Osteocyte (in vitro differentiated cells): ENCODE data around the gene FAM222B. TPM values are rescaled to one million over a fixed set of nuclear protein-coding genes. Genes with fewer than 3 reads are reported as not detected.
"Not testable (repeated sequence)": the region's sequence is repeated elsewhere in the genome, so short reads cannot be mapped to it uniquely, and the experiment has no call there.

Experiments
- DNase-seq: peaks from one replicate; pipeline ENCODE4 v3.0.0; 2021; ENCODE audit warnings: mixed read lengths; ENCODE audit not compliant: unreplicated experiment; ENCODE audit errors: extremely low spot score
- H3K27ac Mint-ChIP-seq: one replicate; pipeline ENCODE4 v1.8.0; 2021; ENCODE audit warnings: mild to moderate bottlenecking, mixed read lengths; ENCODE audit not compliant: unreplicated experiment
- H3K27me3 Mint-ChIP-seq: one replicate; pipeline ENCODE4 v1.8.0; 2021; ENCODE audit warnings: mixed read lengths; ENCODE audit not compliant: unreplicated experiment
- H3K36me3 Mint-ChIP-seq: one replicate; pipeline ENCODE4 v1.8.0; 2021; ENCODE audit warnings: mixed read lengths; ENCODE audit not compliant: unreplicated experiment
- H3K4me1 Mint-ChIP-seq: one replicate; pipeline ENCODE4 v1.8.0; 2021; ENCODE audit warnings: mixed read lengths; ENCODE audit not compliant: unreplicated experiment
- H3K4me3 Mint-ChIP-seq: one replicate; pipeline ENCODE4 v1.8.0; 2021; ENCODE audit warnings: mild to moderate bottlenecking, moderate library complexity, mixed read lengths; ENCODE audit not compliant: unreplicated experiment
- H3K9me3 Mint-ChIP-seq: one replicate; pipeline ENCODE4 v1.8.0; 2021; ENCODE audit warnings: mixed read lengths; ENCODE audit not compliant: unreplicated experiment
- total RNA-seq: library from RNA; stranded (reverse); gene quantifications from 2 replicates; pipeline ENCODE4 v1.2.1, GENCODE V29; 2021
- TF ChIP-seq, protein P1 (sequence below): fragments of 200-600 bp; sonication (generic); IDR thresholded peaks from 2 replicates; pipeline ENCODE4 v1.5.0; 2021; ENCODE audit warnings: antibody characterized with exemption, mild to moderate bottlenecking, moderate library complexity

FAM222B gene
- total RNA-seq, 1 donor from 2014 or later = 21.2 TPM

DNA sequence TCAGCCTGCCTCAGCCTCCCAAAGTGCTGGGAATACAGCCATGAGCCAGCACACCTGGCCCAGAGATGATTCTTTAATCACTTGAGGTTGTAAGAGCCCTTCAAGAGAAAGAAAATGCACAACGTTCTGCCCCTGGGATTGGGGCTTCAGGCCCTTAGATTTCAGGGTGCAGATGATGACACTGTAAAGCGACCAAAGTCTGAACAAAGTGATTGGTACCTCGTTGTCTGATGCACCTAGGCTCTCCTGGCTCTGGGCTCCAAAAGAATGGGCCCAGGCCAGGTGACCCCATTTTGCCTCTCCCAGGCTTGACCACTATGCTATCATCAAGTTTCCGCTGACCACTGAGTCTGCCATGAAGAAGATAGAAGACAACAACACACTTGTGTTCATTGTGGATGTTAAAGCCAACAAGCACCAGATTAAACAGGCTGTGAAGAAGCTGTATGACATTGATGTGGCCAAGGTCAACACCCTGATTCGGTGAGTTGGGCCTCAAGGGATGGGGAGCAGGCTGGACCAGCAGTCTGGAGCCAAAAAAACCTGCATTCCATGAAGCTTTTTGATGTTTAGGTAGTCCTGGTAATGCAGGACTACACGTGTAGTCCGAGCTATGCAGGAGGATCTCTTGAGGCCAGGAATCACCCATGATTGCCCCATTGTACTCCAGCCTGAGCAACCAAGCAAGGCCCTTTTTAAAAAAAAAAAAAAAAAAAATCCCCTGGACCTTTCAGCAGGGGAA, 120.0 kb downstream of the FAM222B start:
- no peak for DNase-seq
- peak overlapping the region; percentile 50 for H3K27ac Mint-ChIP-seq
- peaks cover 60% of the 10 kb centered on the region for H3K4me1 Mint-ChIP-seq
- H3K36me3 Mint-ChIP-seq = peaks cover 21% of the 10 kb centered on the region
- H3K4me3 Mint-ChIP-seq = no peak overlapping the region
- no peaks in the 10 kb centered on the region for H3K27me3 Mint-ChIP-seq
- H3K9me3 Mint-ChIP-seq = no peaks in the 10 kb centered on the region
- TF ChIP-seq, protein P1, sequence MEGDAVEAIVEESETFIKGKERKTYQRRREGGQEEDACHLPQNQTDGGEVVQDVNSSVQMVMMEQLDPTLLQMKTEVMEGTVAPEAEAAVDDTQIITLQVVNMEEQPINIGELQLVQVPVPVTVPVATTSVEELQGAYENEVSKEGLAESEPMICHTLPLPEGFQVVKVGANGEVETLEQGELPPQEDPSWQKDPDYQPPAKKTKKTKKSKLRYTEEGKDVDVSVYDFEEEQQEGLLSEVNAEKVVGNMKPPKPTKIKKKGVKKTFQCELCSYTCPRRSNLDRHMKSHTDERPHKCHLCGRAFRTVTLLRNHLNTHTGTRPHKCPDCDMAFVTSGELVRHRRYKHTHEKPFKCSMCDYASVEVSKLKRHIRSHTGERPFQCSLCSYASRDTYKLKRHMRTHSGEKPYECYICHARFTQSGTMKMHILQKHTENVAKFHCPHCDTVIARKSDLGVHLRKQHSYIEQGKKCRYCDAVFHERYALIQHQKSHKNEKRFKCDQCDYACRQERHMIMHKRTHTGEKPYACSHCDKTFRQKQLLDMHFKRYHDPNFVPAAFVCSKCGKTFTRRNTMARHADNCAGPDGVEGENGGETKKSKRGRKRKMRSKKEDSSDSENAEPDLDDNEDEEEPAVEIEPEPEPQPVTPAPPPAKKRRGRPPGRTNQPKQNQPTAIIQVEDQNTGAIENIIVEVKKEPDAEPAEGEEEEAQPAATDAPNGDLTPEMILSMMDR = no peak

DNA sequence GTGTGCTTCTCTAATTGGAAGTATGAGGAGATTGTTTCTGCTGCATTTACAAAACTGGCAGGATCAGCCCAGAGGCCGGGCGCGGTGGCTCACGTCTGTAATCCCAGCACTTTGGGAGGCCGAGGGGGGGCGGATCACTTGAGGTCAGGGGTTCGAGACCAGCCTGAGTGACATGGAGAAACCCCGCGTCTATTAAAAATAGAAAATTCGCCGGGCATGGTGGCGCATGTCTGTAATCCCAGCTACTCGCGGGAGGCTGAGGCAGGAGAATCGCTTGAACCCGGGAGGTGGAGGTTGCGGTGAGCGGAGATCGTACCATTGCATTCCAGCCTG, 121.6 kb downstream of the FAM222B start:
- Mint-ChIP-seq H3K27ac (peak overlapping the region; percentile 97), H3K4me3 (peak overlapping the region; percentile 91), H3K36me3 (peaks cover 21% of the 10 kb centered on the region), H3K4me1 (peaks cover 57% of the 10 kb centered on the region)
- not testable (repeated sequence) for DNase-seq, H3K9me3 Mint-ChIP-seq, H3K27me3 Mint-ChIP-seq

DNA sequence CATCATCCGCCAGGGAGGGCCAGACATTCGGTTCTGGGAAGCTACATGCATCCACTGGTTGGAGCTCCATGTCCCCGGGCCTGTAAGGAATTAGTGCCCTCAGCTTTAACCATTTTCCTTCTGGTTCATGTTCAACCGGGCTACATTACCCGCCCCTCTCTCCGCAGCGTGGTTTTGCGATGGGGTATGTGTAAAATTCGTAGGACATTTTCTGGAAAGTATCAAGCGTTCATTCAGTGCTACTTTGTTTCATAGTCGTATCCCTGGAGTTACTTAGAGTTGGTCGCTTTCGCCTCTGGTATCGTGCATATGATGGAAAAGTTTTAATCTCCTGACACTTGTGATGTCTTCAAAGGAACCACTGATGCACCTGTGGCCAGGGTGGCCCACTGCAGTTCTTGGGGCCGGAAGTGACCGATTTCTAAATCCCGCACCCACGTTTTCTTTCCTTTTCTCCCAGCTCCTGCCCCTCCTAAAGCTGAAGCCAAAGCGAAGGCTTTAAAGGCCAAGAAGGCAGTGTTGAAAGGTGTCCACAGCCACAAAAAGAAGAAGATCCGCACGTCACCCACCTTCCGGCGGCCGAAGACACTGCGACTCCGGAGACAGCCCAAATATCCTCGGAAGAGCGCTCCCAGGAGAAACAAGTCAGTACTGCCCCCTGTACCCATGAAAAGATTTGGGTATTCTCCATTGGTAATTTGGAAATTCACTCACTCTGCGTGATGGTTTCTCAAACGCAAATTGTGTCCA, 122.2 kb downstream of the FAM222B start:
- peaks cover 59% of the 10 kb centered on the region for H3K4me1 Mint-ChIP-seq
- no peaks in the 10 kb centered on the region for H3K27me3 Mint-ChIP-seq
- peak overlapping the region; percentile 97 for H3K27ac Mint-ChIP-seq
- H3K4me3 Mint-ChIP-seq = peak overlapping the region; percentile 91
- H3K36me3 Mint-ChIP-seq = peaks cover 23% of the 10 kb centered on the region
- TF ChIP-seq, protein P1 = peak; percentile 21
- no peaks in the 10 kb centered on the region for H3K9me3 Mint-ChIP-seq
- DNase-seq = no peak

DNA sequence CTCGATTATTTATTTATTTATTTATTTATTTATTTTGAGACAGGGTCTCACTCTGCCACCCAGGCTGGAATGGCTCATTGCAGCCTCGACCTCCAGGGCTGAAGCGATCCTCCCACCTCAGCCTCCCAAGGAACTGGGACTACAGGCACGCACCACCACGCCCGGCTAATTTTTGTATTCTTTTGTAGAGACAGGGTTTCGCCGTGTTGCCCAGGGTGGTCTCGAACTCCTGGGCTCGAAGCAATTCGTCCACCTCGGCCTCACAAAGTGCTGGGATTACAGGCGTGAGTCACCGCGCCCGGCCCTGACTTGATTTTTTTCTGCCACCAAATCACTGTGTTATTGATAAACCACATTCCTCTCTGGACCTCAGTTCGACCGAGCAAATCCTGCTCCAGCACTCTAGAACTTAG, 123.6 kb downstream of the FAM222B start:
- Mint-ChIP-seq H3K9me3 (no peaks in the 10 kb centered on the region), H3K36me3 (peaks cover 29% of the 10 kb centered on the region), H3K27ac (peak overlapping the region; percentile 97), H3K27me3 (no peaks in the 10 kb centered on the region), H3K4me3 (peak overlapping the region; percentile 91), H3K4me1 (peaks cover 54% of the 10 kb centered on the region)
- no peak for DNase-seq
- TF ChIP-seq, protein P1 = no peak

DNA sequence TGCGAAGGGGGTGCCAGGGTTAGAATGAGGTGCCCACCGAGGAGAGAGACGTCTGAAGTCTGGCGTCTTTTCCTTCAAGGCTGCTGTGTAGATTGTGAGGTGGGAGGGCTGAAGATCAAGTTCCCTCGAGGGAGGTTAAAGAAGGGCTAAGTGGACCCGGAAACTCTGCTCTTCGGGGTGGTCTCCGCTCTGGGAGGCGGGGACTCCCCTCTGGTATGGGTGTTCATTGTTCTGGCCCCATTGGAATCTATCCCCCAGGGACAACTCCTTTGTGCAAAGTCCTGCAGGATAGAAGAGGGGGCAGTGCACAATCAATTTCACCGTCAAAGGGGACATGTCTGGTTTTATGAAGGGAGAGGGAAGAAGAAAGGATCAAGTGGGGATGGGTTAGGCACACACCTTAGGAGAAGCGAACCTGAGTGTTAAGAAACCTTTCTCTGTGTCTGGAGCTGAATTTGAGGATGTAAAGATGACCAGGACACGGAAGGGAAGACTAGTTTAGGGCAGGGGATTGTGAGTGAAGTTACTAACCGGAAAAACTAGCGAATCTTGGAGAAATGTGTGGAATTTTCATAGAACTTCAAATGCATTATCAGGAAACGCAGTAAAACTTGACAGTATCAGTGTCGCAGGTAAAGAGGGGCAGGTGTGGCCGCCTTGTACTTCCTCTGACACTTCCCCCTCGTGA, 124.1 kb downstream of the FAM222B start:
- Mint-ChIP-seq H3K27ac (peak overlapping the region; percentile 97), H3K4me1 (peaks cover 54% of the 10 kb centered on the region), H3K36me3 (peaks cover 30% of the 10 kb centered on the region), H3K9me3 (no peaks in the 10 kb centered on the region), H3K27me3 (no peaks in the 10 kb centered on the region), H3K4me3 (peak overlapping the region; percentile 81)
- TF ChIP-seq, protein P1 = no peak
- no peak for DNase-seq
